RWPE1 (cell line): ENCODE data around the gene ATP8B1.
A peak's percentile ranks its signal among the peaks of the same experiment; 100 is the strongest.

ENCODE experiments used
- CTCF ChIA-PET: fragments of 350-600 bp; sonication (Branson Sonifier 250); formaldehyde crosslinking; extraction: SDS; loops from one replicate; lab custom pipeline; 2021; lab: Yijun Ruan, JAX
- POLR2A ChIA-PET: fragments of 400-600 bp; formaldehyde crosslinking; extraction: SDS; loops from one replicate; lab custom pipeline; 2020; ENCODE audit warnings: antibody characterized with exemption; ENCODE audit not compliant: low non-redundant PET; lab: Yijun Ruan, JAX
- DNase-seq: peaks from one replicate; pipeline ENCODE4 v3.0.0; 2012; ENCODE audit warnings: low spot score
- H3K27ac ChIP-seq: fragments of 450-650 bp; 2 replicates; pipeline ENCODE4 v1.5.1; 2017
- TF ChIP-seq, protein P1 (sequence below): fragments of 450-650 bp; conservative IDR thresholded peaks from 2 replicates; pipeline ENCODE4 v1.5.1; 2017; ENCODE audit warnings: low read depth, mild to moderate bottlenecking

Gene ATP8B1

DNA sequence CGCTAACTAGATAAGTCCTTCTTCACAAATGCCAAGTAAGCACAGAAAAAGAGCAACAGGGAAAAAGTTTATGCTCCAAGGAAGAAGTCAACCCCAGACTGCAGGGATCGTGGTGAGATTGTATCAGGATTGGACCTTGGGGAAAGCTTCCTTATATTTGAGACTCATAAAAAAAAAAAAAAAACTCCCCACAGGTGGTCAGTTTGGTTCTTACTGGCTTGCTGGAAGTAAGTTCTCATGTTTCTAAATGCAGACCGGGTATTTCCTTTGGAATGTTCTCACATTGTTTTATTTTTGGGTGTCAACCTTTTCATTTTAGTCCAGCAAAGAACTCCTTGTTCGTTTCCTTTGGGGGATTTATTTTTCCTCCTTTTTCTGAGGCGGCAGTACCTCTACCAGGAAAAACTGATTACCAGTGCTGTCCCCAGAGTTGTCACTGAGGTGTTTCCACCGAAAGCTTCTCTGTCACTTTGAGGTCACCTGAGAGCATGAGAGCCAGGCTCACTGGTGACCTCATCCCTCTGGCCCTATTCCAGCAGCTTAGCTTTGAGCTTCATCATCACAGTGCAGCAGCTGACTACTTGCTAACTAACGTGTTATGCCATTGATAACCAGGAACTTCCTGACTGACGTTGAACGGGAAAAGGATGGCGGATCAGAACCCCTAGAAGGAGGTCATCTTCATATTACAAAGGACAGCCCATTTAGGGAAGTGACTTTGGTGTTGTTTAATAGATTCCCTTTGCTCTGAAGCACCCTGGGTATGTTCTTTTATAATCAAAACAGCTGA is 16.8 kb upstream of the ATP8B1 start:
- POLR2A ChIA-PET: no interaction called here
- H3K27ac ChIP-seq: peak overlapping the region; percentile 69; the same call in 1 of the 2 replicates
- TF ChIP-seq, protein P1, sequence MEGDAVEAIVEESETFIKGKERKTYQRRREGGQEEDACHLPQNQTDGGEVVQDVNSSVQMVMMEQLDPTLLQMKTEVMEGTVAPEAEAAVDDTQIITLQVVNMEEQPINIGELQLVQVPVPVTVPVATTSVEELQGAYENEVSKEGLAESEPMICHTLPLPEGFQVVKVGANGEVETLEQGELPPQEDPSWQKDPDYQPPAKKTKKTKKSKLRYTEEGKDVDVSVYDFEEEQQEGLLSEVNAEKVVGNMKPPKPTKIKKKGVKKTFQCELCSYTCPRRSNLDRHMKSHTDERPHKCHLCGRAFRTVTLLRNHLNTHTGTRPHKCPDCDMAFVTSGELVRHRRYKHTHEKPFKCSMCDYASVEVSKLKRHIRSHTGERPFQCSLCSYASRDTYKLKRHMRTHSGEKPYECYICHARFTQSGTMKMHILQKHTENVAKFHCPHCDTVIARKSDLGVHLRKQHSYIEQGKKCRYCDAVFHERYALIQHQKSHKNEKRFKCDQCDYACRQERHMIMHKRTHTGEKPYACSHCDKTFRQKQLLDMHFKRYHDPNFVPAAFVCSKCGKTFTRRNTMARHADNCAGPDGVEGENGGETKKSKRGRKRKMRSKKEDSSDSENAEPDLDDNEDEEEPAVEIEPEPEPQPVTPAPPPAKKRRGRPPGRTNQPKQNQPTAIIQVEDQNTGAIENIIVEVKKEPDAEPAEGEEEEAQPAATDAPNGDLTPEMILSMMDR: no peak
- DNase-seq: peak; percentile 36
- CTCF ChIA-PET: no interaction called here

DNA sequence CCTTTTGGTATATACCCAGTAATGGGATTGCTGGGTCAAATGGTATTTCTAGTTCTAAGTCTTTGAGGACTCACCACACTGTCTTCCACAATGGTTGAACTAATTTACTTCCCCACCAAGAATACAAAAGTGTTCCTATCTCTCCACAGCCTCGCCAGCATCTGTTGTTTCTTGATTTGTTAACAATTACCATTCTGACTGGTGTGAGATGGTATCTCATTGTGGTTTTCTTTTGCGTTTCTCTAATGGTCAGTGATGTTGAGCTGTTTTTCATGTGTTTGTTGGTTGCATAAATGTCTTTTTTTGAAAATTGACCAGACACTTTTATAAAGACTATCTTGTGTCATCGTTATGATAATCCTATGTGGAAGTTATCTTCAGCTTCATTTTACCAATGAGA is 16.0 kb upstream of the ATP8B1 start:
- no peak overlapping the region for H3K27ac ChIP-seq
- TF ChIP-seq, protein P1: no peak
- DNase-seq: no peak
- ChIA-PET CTCF (no interaction called here), POLR2A (no interaction called here)

DNA sequence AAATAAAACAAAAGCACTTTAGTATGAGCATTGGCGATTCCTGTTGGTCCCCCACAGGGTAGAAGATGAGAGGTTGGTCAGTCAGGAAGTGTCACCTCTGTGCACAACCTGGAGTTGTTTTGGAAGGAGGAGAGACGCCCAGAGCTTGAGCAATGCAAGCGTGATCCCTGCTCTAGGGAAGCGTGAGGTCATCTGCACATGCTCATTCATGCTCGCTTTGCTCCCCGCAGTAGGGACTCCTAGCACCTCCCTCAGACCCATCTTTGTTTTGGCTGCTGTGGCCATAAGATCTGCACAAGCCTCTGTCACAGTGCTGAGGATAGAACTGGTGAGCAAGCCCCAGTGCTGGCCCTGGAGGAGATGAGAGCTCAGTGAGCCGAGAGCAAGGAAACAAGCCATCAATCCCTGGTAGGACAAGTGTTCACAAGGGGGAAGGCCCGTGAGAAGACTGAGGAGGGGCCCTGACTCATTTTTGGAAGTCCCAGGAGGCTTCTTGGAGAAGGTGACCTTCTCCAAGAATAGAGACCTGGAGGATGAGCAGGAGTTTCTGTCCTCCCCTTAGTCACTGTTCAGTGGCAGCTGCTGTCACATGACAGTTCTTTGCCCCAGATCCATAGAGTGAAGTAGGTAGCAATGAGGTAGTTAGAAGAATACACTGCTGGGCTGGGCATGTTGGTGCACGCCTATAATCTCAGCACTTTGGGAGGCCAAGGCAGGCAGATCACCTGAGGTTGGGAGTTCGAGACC is 13.3 kb upstream of the ATP8B1 start:
- peak overlapping the region; percentile 37; the same call in 1 of the 2 replicates for H3K27ac ChIP-seq
- POLR2A ChIA-PET: no interaction called here
- CTCF ChIA-PET: interaction anchor here (0.6 kb wide), 1 partner anchor 12 kb away, joined by 3 read pairs; no protein-coding TSS in a partner anchor
- no peak for DNase-seq
- TF ChIP-seq, protein P1: no peak

DNA sequence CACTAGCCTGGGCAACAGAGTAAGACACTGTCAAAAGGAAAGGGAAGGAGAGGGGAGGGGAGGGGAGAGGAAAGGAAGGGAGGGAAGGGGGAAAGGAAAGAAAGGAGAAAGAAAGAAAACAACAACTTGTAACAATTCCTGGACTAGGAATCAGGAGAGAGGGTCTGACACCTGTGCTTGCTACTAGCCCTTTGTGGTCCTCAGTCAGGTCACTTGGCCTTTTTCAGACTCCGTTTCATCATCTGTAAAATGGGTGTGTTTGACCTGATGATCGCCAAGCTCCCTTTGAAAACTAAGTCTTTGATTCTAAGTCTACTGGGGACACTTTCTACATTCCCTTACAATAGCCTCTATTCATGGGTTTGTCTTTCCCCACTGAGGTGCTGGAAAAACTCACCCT is 11.4 kb upstream of the ATP8B1 start:
- POLR2A ChIA-PET: no interaction called here
- TF ChIP-seq, protein P1: no peak
- CTCF ChIA-PET: interaction anchor here (0.7 kb wide), 1 partner anchor 33 kb away, joined by 6 read pairs; no protein-coding TSS in a partner anchor

DNA sequence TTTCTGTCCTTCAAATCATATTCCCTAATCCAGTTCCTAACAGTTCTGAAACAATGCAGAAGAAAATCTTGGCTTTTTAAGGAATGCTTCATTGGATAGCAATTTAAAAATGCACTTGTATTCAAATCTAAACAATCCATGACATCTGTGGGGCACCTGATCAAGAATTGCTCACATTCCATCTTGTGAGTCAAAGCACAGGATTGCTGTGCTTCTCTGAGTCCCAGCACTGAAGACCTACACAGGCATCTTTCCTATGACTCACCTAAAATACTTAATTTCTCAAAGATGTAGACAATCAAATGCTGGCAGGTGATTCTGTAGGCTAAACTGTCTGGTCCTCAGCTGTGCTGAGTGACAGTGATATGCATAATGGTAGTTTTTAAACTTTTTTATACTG is 10.1 kb upstream of the ATP8B1 start:
- ChIA-PET POLR2A (no interaction called here), CTCF (no interaction called here)

More for the DNA sequence above, 11.4 kb upstream of the ATP8B1 start:
- no peak for DNase-seq
- H3K27ac ChIP-seq: no peak overlapping the region

DNA sequence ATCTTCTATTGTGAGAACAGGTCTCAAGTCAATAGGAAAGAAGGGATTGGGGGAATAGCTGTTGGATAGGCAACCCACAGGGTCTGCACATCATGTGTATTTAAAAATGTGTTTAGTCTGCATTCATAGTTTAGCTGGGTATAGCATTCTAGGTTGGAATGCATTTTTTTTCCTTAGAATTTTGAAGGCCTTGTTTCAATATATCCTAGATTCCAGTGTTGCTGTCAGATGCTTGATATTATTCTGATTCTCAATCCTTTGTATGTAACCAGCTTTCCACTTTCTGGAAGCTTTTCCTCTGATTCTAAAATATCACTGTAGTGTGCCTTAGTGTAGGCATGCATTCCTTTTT is 9.0 kb upstream of the ATP8B1 start:
- CTCF ChIA-PET: no interaction called here
- H3K27ac ChIP-seq: no peak overlapping the region
- DNase-seq: no peak
- TF ChIP-seq, protein P1: no peak
- POLR2A ChIA-PET: no interaction called here

More for the DNA sequence above, 10.1 kb upstream of the ATP8B1 start:
- DNase-seq: peak; percentile 77
- TF ChIP-seq, protein P1: no peak
- no peak overlapping the region for H3K27ac ChIP-seq
